GM12878 (cell line): Measurements from ENCODE around the gene MOGAT2. TPM values are rescaled to one million over a fixed set of nuclear protein-coding genes. Genes with fewer than 3 reads are reported as not detected.

ENCODE experiments used
- ATAC-seq: fragments of 200-7000 bp; cut with Tn5 transposase; 3 replicates; pipeline ENCODE4 v1.9.1; 2020; ENCODE audit warnings: mild to moderate bottlenecking, moderate library complexity
- BruUV-seq: library from RNA; stranded (reverse); fragments of 400-500 nt; replicated peaks from 2 replicates; lab custom pipeline; 2021; lab: Mats Ljungman, UMichigan
- CTCF ChIA-PET: fragments of 300-600 bp; sonication (Branson Sonifier 250); formaldehyde crosslinking; extraction: SDS; loops from one replicate; lab custom pipeline; 2021; ENCODE audit warnings: inconsistent platforms; lab: Yijun Ruan, JAX
- POLR2A ChIA-PET: fragments of 350-600 bp; formaldehyde crosslinking; extraction: SDS; loops from one replicate; lab custom pipeline; 2021; ENCODE audit warnings: inconsistent platforms; lab: Charles Lee
- RAD21 ChIA-PET: fragments of 300-600 bp; sonication (Branson Sonifier 250); formaldehyde crosslinking; loops from one replicate; lab custom pipeline; 2023; ENCODE audit warnings: antibody characterized with exemption; ENCODE audit not compliant: unreplicated experiment; lab: Charles Lee
- SMC1A ChIA-PET: fragments of 300-600 bp; sonication (Branson Sonifier 250); formaldehyde crosslinking; loops from one replicate; lab custom pipeline; 2023; ENCODE audit not compliant: unreplicated experiment, uncharacterized antibody; lab: Charles Lee
- DNase-seq: peaks from one replicate; pipeline ENCODE4 v3.0.0-alpha.2; 2011; ENCODE audit warnings: low read depth, low spot score
- FAIRE-seq: peaks from 3 replicates; lab custom pipeline; 2011; peaks lifted over from hg19 to GRCh38; lab: Jason Lieb, UNC
- H2AFZ ChIP-seq: 2 replicates; pipeline ENCODE4 v1.6.0; 2011; ENCODE audit warnings: low read depth, low read length, control low read depth; ENCODE audit not compliant: control insufficient read depth
- H3K27ac ChIP-seq: 2 replicates; pipeline ENCODE4 v1.5.1; 2011; ENCODE audit warnings: control low read depth; ENCODE audit not compliant: control insufficient read depth, insufficient read depth
- H3K27me3 ChIP-seq, 2 experiments: replicated peaks in 1 of 2; 2 replicates each; pipeline versions ENCODE4 v1.6.0 to v1.6.1; 2011; ENCODE audit warnings: low read length in 1 of 2; ENCODE audit not compliant: control insufficient read depth in 2 of 2, insufficient read depth in 2 of 2
- H3K36me3 ChIP-seq, 2 experiments: 2 replicates each; pipeline ENCODE4 v1.5.1; 2011; ENCODE audit warnings: low read length in 1 of 2; ENCODE audit not compliant: control insufficient read depth in 2 of 2, insufficient read depth in 2 of 2
- H3K4me1 ChIP-seq: 2 replicates; pipeline ENCODE4 v1.6.1; 2011; ENCODE audit warnings: mild to moderate bottlenecking, low read length, moderate library complexity, mixed read lengths; ENCODE audit not compliant: control insufficient read depth, insufficient read depth
- H3K4me2 ChIP-seq: 2 replicates; pipeline ENCODE4 v1.6.0; 2011; ENCODE audit warnings: control low read depth; ENCODE audit not compliant: control insufficient read depth, insufficient read depth
- H3K4me3 ChIP-seq: fragments of 200-600 bp; sonication (generic); 2 replicates; pipeline ENCODE4 v1.5.1; 2016
- H3K79me2 ChIP-seq: 2 replicates; pipeline ENCODE4 v1.6.0; 2011; ENCODE audit warnings: low read length; ENCODE audit not compliant: control insufficient read depth, insufficient read depth
- H3K9ac ChIP-seq: 2 replicates; pipeline ENCODE4 v1.8.0; 2011; ENCODE audit warnings: low read length, control low read depth, mixed read lengths; ENCODE audit not compliant: control insufficient read depth, insufficient read depth
- H3K9me3 ChIP-seq: replicated peaks from 3 replicates; pipeline ENCODE4 v1.5.1; 2011; ENCODE audit warnings: mild to moderate bottlenecking, low read length; ENCODE audit not compliant: control insufficient read depth, insufficient read depth
- H4K20me1 ChIP-seq: 2 replicates; pipeline ENCODE4 v1.6.0; 2011; ENCODE audit not compliant: control insufficient read depth, insufficient read depth
- ASH2L ChIP-seq: fragments of 300-600, 200-600 bp; sonication (generic); IDR thresholded peaks from 2 replicates; pipeline ENCODE4 v1.6.1; 2017; ENCODE audit warnings: low read depth, mild to moderate bottlenecking, borderline replicate concordance
- BACH1 ChIP-seq: fragments of 450-650 bp; IDR thresholded peaks from 2 replicates; pipeline ENCODE4 v1.6.1; 2017; ENCODE audit warnings: mild to moderate bottlenecking, borderline replicate concordance
- BHLHE40 ChIP-seq, 2 experiments: fragments of 450-650 bp in 1 of 2; IDR thresholded peaks; 2 replicates each; pipeline ENCODE4 v1.6.1; 2011 to 2017; ENCODE audit warnings: low read depth in 2 of 2, borderline replicate concordance in 1 of 2, improper control_type of control experiment in 1 of 2, low read length in 1 of 2, mild to moderate bottlenecking in 1 of 2
- CBX5 ChIP-seq: sonication (generic); IDR thresholded peaks from 2 replicates; pipeline ENCODE4 v1.6.1; 2016; ENCODE audit warnings: low read depth, moderate library complexity, mild to moderate bottlenecking, inconsistent platforms
- EED ChIP-seq: sonication (generic); IDR thresholded peaks from 2 replicates; pipeline ENCODE4 v1.6.1; 2016; ENCODE audit warnings: antibody characterized with exemption, low read depth
- GABPA ChIP-seq: IDR thresholded peaks from 2 replicates; pipeline ENCODE4 v1.6.1; 2014; ENCODE audit warnings: antibody characterized with exemption, low read depth, mild to moderate bottlenecking, inconsistent platforms
- HDGF ChIP-seq: fragments of 450-650 bp; IDR thresholded peaks from 2 replicates; pipeline ENCODE4 v1.6.1; 2016; ENCODE audit warnings: antibody characterized with exemption
- LARP7 ChIP-seq: fragments of 450-650 bp; IDR thresholded peaks from 2 replicates; pipeline ENCODE4 v1.6.1; 2017; ENCODE audit warnings: mild to moderate bottlenecking
- NBN ChIP-seq: fragments of 450-650 bp; IDR thresholded peaks from 2 replicates; pipeline ENCODE4 v1.6.1; 2016
- NR2C1 ChIP-seq: fragments of 450-650 bp; IDR thresholded peaks from 2 replicates; pipeline ENCODE4 v1.6.1; 2017; ENCODE audit warnings: antibody characterized with exemption, mild to moderate bottlenecking, moderate library complexity
- SIN3A ChIP-seq: IDR thresholded peaks from 2 replicates; pipeline ENCODE4 v1.6.1; 2012; ENCODE audit warnings: low read depth, low read length, improper control_type of control experiment
- SIX5 ChIP-seq: IDR thresholded peaks from 2 replicates; pipeline ENCODE4 v1.6.1; 2011; ENCODE audit warnings: mild to moderate bottlenecking, low read depth, low read length, moderate library complexity; ENCODE audit not compliant: severe bottlenecking
- SREBF1 ChIP-seq: IDR thresholded peaks from 2 replicates; pipeline ENCODE4 v1.6.1; 2012; ENCODE audit warnings: mild to moderate bottlenecking, low read length
- YY1 ChIP-seq: IDR thresholded peaks from 2 replicates; pipeline ENCODE4 v1.6.1; 2011; ENCODE audit warnings: low read depth, mild to moderate bottlenecking, low read length
- WGBS: methylation state at CpG from one replicate; pipeline ENCODE4 v1.1.6; 2016; ENCODE audit warnings: low lambda C conversion rate; ENCODE audit not compliant: insufficient replicate concordance, insufficient coverage; ENCODE audit errors: missing lambda C conversion rate; 5-methylcytosine and 5-hydroxymethylcytosine counted together
- in situ Hi-C: fragments of 300-500 bp; cut with MboI; formaldehyde crosslinking; loops from 9 replicates; pipeline ENCODE4 v1.14.3; 2018; ENCODE audit warnings: mixed read lengths
- intact Hi-C: fragments of 100-400 bp; cut with micrococcal nuclease; formaldehyde crosslinking; loops from one replicate; pipeline ENCODE4 v1.14.2; 2022; ENCODE audit not compliant: unreplicated experiment
- polyA plus RNA-seq, 11 experiments: library from polyadenylated mRNA; depleted of rRNA in 4 of 11; unstranded in 6 of 11; stranded (reverse) in 5 of 11; fragments of >200 nt; fragmentation: Nextera tagmentation in 4 of 11; fragmentation: Illumina TruSeq in 1 of 11; extraction: Ambion mirVana in 4 of 11; extraction: Trizol in 1 of 11; gene quantifications; 1 replicate in 1 of 11; 2 replicates in 10 of 11; pipeline versions ENCODE4 v1.2.1 to v1.2.3, GENCODE V29; 2011 to 2016; ENCODE audit warnings: inconsistent platforms in 2 of 11, missing spikeins in 2 of 11, low read depth in 1 of 11
- total RNA-seq, 4 experiments: library from RNA; depleted of rRNA in 3 of 4; stranded (reverse); fragments of >200 nt in 3 of 4; fragmentation: Illumina TruSeq in 1 of 4; extraction: Trizol in 1 of 4; gene quantifications; 2 replicates each; pipeline versions ENCODE4 v1.2.1 to v1.2.3, GENCODE V29; 2013 to 2021
- TF ChIP-seq, protein P1 (sequence below): fragments of 450-650 bp; IDR thresholded peaks from 2 replicates; pipeline ENCODE4 v1.6.1; 2018; ENCODE audit warnings: mild to moderate bottlenecking, low read depth, moderate library complexity; ENCODE audit not compliant: partially characterized antibody
- TF ChIP-seq, protein P2 (sequence below): fragments of 450-650 bp; IDR thresholded peaks from 2 replicates; pipeline ENCODE4 v1.6.1; 2014; ENCODE audit warnings: mild to moderate bottlenecking
- TF ChIP-seq, protein P3 (sequence below): fragments of 450-650 bp; IDR thresholded peaks from 2 replicates; pipeline ENCODE4 v1.6.1; 2017; ENCODE audit warnings: mild to moderate bottlenecking, moderate library complexity

The MOGAT2 gene
- total and polyA plus RNA-seq, 10 of the 15 experiments (the other 5 are each of a cell fraction or from before 2014, with no cell fraction given), result 0.15 to 0.45 (median 0.22) TPM; not detected in 1

GRCh38 chr11:75722669-75723042 is 5.0 kb downstream of the MOGAT2 start:
- ATAC-seq (no peak), FAIRE-seq (no peak), DNase-seq (no peak)
- ChIA-PET CTCF (interaction anchor here (0.6 to 2.9 kb wide), 11 partner anchors 17 to 429 kb away, joined by 3 to 23 read pairs (median 6); no protein-coding TSS in a partner anchor), RAD21 (interaction anchor here (1.0 to 2.1 kb wide), 7 partner anchors 47 to 145 kb away, joined by 3 to 16 read pairs (median 5); no protein-coding TSS in a partner anchor), POLR2A (no interaction called here), SMC1A (interaction anchor here (1.0 to 2.1 kb wide), 4 partner anchors 46 to 429 kb away, joined by 3 to 12 read pairs (median 6); partner anchors contain the start of gene DGAT2)
- TF ChIP-seq, protein P1, sequence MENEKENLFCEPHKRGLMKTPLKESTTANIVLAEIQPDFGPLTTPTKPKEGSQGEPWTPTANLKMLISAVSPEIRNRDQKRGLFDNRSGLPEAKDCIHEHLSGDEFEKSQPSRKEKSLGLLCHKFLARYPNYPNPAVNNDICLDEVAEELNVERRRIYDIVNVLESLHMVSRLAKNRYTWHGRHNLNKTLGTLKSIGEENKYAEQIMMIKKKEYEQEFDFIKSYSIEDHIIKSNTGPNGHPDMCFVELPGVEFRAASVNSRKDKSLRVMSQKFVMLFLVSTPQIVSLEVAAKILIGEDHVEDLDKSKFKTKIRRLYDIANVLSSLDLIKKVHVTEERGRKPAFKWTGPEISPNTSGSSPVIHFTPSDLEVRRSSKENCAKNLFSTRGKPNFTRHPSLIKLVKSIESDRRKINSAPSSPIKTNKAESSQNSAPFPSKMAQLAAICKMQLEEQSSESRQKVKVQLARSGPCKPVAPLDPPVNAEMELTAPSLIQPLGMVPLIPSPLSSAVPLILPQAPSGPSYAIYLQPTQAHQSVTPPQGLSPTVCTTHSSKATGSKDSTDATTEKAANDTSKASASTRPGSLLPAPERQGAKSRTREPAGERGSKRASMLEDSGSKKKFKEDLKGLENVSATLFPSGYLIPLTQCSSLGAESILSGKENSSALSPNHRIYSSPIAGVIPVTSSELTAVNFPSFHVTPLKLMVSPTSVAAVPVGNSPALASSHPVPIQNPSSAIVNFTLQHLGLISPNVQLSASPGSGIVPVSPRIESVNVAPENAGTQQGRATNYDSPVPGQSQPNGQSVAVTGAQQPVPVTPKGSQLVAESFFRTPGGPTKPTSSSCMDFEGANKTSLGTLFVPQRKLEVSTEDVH, result no peak
- no peak for TF ChIP-seq HDGF
- TF ChIP-seq, protein P2, sequence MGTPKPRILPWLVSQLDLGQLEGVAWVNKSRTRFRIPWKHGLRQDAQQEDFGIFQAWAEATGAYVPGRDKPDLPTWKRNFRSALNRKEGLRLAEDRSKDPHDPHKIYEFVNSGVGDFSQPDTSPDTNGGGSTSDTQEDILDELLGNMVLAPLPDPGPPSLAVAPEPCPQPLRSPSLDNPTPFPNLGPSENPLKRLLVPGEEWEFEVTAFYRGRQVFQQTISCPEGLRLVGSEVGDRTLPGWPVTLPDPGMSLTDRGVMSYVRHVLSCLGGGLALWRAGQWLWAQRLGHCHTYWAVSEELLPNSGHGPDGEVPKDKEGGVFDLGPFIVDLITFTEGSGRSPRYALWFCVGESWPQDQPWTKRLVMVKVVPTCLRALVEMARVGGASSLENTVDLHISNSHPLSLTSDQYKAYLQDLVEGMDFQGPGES, result no peak
- no peak for TF ChIP-seq EED
- no peak for TF ChIP-seq SREBF1
- TF ChIP-seq GABPA, result no peak
- TF ChIP-seq, protein P3, sequence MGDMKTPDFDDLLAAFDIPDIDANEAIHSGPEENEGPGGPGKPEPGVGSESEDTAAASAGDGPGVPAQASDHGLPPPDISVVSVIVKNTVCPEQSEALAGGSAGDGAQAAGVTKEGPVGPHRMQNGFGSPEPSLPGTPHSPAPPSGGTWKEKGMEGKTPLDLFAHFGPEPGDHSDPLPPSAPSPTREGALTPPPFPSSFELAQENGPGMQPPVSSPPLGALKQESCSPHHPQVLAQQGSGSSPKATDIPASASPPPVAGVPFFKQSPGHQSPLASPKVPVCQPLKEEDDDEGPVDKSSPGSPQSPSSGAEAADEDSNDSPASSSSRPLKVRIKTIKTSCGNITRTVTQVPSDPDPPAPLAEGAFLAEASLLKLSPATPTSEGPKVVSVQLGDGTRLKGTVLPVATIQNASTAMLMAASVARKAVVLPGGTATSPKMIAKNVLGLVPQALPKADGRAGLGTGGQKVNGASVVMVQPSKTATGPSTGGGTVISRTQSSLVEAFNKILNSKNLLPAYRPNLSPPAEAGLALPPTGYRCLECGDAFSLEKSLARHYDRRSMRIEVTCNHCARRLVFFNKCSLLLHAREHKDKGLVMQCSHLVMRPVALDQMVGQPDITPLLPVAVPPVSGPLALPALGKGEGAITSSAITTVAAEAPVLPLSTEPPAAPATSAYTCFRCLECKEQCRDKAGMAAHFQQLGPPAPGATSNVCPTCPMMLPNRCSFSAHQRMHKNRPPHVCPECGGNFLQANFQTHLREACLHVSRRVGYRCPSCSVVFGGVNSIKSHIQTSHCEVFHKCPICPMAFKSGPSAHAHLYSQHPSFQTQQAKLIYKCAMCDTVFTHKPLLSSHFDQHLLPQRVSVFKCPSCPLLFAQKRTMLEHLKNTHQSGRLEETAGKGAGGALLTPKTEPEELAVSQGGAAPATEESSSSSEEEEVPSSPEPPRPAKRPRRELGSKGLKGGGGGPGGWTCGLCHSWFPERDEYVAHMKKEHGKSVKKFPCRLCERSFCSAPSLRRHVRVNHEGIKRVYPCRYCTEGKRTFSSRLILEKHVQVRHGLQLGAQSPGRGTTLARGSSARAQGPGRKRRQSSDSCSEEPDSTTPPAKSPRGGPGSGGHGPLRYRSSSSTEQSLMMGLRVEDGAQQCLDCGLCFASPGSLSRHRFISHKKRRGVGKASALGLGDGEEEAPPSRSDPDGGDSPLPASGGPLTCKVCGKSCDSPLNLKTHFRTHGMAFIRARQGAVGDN, result no peak
- no peak for TF ChIP-seq NBN
- no peak for TF ChIP-seq CBX5
- no peak for TF ChIP-seq BHLHE40 (IDR thresholded peaks at IDR 0.05; ENCODE audit: borderline replicate concordance in 1 of 2, low read depth in 2 of 2, low read length in 1 of 2)
- TF ChIP-seq LARP7, result no peak
- no peak for TF ChIP-seq SIN3A
- TF ChIP-seq SIX5, result no peak
- TF ChIP-seq NR2C1, result no peak
- TF ChIP-seq BACH1, result no peak
- TF ChIP-seq ASH2L, result no peak
- TF ChIP-seq YY1, result no peak
- BruUV-seq, result no TSS peak
- intact Hi-C loops (loop anchor here (1.0 to 2.0 kb wide), 4 partner anchors 46 to 430 kb away; partner anchors contain the start of gene DGAT2), in situ Hi-C loops (no loop called here)
- no peak overlapping the region for H3K4me3 ChIP-seq
- no peak overlapping the region for H2AFZ ChIP-seq
- H3K4me2 ChIP-seq, result no peak overlapping the region
- no peaks in the 10 kb centered on the region for H4K20me1 ChIP-seq
- H3K4me1 ChIP-seq, result peaks cover 11% of the 10 kb centered on the region
- H3K9ac ChIP-seq, result no peak overlapping the region
- H3K27me3 ChIP-seq, result no peaks in the 10 kb centered on the region
- H3K9me3 ChIP-seq, result no peaks in the 10 kb centered on the region
- no peak overlapping the region for H3K27ac ChIP-seq
- H3K79me2 ChIP-seq, result no peaks in the 10 kb centered on the region
- 42% methylated on average over 9 of the region's 9 CpGs for WGBS
- no peaks in the 10 kb centered on the region for H3K36me3 ChIP-seq
